Transverse colon (tissue), 3 donors: ENCODE data around the gene GRIN2D.

Experiments used
- CTCF ChIP-seq, 5 experiments: fragments of 200-600 bp in 3 of 5; fragments of 450-650 bp in 2 of 5; sonication (generic) in 3 of 5; IDR thresholded peaks; 1 replicate in 2 of 5; 2 replicates in 3 of 5; pipeline ENCODE4 v1.5.1; 2016 to 2017; ENCODE audit warnings: antibody characterized with exemption in 5 of 5, inconsistent platforms in 3 of 5, mild to moderate bottlenecking in 2 of 5, moderate library complexity in 1 of 5
- POLR2A ChIP-seq: fragments of 450-650 bp; IDR thresholded peaks from one replicate; pipeline ENCODE4 v1.6.1; 2016; ENCODE audit warnings: antibody characterized with exemption, mild to moderate bottlenecking, moderate library complexity

GRCh38 chr19:48428670-48429069 is 35.2 kb downstream of the GRIN2D start:
- TF ChIP-seq POLR2A (no peak), CTCF (IDR thresholded peaks at IDR 0.05) (no peak)
